NCI-H1930 (cell line): ENCODE measurements around the gene CD320.
A peak's percentile ranks its signal among the peaks of the same experiment; 100 is the strongest.
"Not testable (repeated sequence)": the region's sequence is repeated elsewhere in the genome, so short reads cannot be mapped to it uniquely, and the experiment has no call there.

Experiments used
- DNase-seq, 2 experiments: peaks; one replicate each; lab custom pipeline; 2025; lab: John Stamatoyannopoulos, UW

The CD320 gene

DNA sequence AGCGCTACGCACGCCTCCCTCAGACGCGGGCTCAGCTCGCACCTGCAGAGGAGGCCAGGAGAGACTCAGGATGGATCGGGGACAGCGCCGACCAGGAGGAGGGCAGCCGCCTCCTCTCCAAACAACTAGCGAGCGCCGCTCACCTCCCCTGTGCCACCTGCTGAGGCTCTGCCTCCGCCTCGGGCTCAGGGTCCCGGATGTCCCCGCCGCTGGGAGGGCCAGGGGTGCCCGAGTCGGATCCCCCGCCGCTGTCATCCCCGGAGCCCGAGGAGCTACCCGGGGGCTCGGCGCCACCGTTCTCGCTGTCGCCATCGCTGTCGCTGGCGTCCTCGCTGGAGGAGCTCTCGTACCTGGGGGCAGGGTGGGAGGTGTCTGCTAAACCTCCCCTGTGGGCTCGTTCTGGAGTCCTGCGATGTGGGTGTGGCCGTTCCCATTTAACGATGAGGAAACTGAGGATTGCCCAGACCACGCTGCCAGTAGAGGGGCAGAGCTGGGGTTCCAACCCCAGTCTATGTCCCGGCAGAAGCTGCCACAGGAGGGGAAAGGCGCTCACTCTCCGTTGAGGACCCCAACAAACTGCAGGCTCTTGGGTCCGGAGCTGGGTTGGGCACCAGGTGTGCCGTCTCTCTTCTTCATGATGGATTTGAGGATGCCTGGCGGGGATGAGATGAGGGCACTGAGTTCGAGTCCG lies 25.8 kb upstream of the CD320 start:
- DNase-seq, result no peak

DNA sequence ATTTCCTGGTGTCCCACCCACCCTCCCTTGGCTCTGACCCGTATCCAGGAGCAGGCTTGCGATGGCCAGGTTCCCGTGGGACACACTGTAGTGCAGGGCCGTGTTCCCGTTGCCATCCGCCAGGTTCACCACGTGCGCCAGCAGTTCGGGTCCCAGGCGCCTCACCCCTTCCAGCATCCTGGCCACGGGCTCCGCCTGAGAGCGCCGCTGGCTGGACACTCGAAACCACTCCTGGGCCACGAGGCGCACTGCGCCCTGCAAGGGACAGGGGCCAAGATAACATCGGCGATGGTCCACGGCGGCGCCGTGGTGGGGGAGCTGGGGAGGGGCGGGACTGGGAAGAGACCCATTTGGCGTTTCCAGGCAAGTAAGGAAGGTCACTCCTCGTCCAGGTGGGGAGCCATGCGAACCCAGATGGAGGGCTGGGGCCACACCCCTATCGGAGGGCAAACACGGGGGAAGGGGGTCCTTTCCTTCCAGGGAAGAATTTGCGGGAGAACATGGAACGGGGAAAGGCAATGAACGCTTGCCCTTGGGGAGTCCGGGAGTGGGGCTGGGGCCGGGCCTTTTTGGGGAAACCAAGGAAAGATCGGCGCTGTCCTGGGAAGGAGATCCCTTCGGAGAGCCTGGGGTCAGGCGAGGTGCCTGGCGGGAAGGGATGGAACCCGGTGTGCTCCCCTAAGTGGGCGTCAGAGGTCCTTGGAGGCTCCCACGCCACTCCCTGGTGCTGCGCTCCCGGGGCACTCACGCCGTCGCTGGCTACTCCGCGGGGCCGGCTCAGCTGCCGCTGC lies 25.0 kb upstream of the CD320 start:
- DNase-seq, result no peak

DNA sequence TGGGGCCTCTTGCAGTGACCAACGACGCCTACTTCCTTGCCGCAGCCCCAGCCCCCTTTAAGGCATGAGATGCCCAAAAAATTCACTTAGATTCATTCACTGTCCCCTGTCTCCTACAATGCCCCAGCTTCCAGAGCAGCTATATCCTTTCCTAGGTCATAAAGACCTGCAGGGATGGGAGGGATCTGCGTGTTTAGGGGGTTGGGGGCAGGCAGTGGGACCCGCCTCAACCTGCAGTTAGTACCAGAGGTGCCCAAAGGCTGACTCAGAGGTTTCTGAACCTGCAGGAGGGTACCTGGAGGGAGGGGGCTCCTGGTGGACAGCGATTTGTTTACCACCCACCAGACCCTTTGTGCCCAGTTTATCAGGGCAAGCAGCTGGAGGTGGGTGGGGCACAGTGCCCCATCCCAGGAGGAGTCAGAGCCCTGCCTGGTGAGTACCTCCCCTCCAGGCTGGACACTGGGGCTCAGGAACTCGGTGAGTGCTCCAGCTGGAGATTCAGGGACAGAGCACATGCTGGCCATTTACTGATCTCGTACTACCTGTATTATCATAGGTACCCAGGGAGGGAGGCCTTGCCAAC lies 23.2 kb upstream of the CD320 start:
- no peak for DNase-seq

DNA sequence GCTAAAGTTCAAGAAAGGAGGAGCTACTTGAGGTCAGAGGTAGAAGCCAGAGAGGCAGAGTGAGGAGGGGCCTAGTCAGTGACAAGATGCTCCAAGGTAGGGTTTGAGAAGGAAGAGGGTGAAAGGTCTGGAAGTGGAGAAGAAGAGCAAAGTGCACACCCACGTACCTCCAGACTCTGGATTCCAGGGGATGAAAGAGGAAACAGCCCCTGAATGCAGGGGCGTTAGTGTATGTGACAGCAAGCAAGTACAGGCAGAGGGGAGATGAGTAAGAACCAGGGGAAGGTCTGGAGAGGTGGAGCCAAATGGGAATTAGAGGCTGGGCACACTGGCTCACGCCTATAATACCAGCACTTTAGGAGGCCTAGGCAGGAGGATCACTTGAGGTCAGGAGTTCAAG lies 21.8 kb upstream of the CD320 start:
- DNase-seq, result no peak

DNA sequence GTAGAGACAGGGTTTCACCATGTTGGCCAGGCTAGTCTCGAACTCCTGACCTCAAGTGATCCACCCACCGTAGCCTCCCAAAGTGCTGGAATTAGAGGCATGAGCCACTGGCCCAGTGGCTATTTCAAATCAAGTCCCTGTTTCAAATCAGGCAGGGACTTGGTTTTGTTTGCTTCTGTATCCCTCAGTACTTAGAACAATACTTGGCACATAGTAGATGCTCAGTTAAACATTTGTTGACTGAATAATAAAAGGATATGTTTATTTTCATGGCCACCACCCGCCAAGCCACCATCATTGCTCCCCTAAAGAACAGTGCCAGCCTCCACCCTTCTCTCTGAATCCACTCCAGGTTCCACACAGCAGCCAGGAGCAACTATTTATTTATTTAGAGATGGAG lies 17.3 kb upstream of the CD320 start:
- DNase-seq, result no peak

DNA sequence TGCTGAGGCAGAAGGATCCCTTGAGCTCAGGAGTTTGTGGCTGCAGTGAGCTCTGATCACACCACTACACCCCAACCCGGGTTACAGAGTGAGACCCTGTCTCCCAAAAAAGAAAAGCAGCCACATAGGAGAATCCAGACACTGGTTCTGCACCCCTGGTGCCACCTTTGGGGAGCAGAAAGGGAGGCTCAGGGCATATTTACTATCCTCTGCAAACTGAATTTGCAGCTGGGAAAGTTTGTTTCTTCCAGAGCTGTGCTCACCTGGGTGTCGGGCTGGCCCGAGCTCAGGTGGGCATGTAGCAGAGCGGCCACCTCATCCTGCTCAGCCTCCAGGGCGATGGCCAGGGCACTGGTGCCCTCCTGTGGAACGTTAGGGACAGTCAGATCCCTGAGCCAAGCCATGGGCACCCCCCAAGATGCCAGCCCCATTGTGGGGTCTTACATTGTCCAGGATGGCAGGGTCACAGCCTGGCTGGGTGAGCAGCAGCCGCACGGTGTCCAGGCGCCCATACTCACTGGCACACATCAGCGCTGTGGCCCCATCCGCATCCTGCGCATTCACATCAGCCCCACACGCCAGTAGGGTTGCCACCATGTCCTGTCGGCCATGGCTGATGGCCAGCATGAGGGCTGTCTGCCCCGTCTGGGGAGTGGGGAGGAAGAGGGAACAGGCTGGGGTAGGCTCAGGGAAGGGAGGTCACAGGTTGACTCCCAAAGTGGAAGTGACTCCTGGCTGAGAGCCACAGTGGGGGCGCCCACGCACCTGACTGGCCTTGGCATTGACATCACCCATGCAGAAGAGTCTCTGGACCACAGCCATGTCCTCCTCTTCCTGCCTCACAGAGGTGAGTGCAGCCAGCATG lies 16.3 kb upstream of the CD320 start:
- DNase-seq, result no peak

DNA sequence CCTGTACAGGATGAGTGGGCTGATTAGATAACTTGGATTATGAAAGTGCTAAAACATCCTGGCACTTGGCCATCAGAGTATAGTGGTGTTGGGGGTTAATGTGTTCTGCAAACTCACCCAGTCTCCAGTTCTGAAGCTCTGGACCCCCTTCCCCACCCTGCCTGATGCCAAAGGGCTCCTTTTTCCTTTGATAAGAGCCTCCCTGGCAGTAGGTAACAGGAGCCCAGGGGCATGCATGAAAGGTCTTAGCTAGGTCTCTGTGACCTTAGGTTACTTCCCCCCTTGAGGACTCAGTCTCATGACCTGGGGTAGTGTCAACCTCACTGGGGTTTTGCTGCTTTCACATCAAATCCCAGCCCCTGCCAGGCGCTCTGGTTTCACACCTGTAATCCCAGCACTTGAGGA lies 15.6 kb upstream of the CD320 start:
- no peak for DNase-seq

DNA sequence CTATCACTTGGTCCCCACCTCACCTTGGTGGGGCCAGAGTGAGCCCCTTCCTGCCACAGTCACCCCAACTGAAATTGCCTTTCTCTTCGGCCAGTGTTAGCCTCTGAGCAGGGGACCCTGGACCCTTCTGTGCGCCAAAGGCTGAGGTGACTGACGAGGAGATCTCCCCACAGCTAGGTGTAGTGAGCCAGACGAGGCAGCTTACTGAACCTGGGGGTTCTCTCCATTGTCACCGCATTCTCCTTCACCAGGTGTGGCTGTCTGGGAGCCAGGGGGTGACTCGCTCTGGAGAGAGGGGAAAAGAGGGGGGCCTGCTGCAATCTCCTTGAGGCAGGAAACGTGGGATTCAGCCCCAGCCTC lies 14.5 kb upstream of the CD320 start:
- DNase-seq, result no peak

DNA sequence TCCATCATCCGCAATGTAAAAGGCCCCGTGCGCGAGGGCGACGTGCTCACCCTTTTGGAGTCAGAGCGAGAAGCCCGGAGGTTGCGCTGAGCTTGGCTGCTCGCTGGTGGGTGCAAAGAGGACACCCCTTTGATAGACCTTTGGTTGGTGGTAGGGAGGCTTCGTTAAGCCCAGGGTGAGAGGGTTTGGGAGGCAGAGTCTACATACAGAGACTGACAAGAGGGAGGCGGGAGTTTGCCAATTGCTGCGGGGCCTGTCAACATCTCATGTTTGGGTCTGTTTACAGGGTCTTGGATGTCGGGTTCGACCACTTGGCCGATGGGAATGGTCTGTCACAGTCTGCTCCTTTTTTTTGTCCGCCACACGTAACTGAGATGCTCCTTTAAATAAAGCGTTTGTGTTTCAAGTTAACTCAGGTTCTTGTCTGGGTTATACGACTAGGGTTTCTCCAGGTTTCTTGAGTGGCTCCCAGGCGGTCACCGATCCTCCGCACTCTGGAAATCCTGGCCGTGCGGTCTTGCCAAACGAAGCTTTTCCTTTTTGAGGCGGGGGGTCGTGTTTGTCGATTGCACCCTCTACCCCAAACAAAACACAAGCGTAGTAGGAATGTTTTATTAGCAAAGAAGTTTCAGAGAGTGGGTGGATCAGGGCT lies 14.0 kb upstream of the CD320 start:
- no peak for DNase-seq

DNA sequence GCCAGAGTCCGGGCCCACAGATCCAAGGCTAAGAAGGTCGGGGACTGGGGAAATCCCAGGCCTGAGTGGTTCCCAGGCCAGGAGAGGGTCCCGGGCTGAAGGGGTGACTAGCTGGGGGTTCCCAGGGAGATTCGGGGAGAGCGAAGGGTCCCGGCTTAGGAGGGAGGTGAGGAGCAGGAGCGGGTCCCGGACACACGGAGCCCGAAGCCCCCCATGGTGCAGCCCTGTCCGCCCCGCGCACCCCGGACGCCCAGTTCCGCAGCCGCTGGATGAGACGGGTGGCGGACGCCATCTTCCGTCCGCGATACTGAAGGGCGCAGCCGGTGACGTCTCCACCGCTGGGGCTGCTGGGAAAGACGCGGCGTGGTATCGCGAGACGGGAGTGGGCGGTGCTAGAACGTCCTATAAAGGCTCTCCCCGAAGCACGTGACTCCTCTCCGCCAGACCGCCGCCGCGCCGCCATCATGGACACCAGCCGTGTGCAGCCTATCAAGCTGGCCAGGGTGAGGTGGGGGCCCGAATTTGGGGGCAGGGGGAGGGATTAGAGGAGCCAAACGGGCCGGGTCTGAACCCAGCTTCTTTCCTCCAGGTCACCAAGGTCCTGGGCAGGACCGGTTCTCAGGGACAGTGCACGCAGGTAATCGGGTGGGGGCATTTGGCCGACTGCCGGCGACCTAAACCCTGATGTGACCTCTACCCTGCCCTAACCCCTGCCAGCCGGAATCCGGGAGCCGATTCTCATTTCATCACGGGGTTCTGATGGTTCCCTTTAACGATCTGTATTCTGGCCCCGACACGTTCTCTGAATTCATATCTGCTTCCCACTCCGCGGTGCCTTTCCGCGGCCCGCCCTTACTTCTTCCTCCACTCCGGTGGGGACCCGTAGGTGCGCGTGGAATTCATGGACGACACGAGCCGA lies 13.2 kb upstream of the CD320 start, which contains the start of the genes NDUFA7 and RPS28:
NDUFA7 (minus strand) TSS at position 309 of the 919 bp plus-strand sequence; CDS start at position 292, 17 bp downstream.
RPS28 (plus strand) TSS at position 430 of the 919 bp plus-strand sequence; CDS start at position 465, 35 bp downstream.
- DNase-seq, result peak; percentile 78 to 91

DNA sequence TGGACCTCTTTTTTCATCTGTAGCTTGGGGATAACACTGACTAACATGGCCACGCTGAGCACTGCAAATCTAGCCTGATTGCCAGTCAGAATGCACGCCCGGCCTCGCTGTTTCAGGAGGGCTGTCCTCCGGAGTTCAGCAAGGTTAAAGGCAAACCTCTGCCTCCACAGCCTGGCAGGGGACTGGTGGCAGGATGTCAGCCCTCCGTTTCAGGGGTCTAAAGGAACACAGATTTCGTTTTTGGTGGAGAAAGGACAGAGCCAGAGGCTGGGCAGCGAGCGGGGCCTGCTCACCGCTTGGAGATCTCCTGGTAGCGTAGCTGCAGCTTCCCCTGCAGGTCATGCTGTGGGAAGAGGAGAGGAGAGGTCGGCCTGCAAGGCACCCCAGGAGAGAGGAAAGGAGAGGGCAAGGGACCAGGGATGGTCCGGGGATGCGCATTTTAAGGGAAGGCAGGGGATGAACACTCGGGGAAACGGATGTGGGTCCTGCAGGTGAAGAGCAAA lies 12.5 kb upstream of the CD320 start:
- DNase-seq, result no peak

DNA sequence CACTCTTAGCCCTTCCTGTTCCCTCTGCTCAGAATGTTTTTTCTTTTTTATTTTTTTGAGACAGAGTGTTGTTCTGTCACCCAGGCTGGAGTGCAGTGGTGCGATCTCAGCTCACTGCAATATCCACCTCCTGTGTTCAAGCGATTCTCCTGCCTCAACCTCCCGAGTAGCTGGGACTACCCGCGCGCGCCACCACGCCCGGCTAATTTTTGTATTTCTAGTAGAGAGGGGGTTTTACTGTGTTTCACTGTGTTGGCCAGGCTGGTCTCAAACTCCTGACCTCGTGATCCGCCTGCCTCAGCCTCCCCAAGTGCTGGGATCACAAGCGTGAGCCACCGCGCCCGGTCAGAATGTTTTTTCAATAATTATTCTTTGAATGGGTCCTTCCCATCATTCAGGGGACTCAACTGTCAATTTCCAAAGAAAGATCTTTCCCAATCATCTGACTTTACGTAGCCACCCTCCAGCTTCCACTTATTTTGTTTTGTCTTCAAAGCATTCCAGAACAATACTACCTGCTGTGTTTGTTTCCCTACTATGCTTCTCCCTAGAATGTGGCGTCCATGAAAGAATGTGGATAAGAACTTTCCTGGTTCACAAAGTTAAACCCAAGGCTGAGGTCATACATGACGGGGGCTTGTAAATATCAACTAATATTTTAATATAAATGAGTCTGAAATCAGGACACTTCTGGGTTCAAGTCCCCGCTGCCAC lies 11.8 kb upstream of the CD320 start:
- DNase-seq, result no peak

DNA sequence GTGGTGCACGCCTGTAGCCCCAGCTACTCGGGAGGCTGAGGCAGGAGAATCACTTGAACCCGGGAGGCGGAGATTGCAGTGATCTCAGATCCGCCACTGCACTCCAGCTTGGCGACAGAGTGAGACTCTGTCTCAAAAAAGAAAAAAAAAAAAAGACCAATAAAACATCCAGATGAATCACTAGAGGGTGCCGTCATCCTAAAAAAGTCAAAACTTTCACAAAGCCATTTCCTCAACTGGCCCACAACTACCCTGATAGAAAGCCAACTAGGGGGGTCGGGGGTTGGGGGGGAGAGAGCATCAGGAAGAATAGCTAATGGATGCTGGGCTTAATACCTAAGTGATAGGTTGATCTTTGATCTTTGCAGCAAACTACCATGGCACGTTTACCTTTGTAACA lies 10.7 kb upstream of the CD320 start:
- DNase-seq, result not testable (repeated sequence)

DNA sequence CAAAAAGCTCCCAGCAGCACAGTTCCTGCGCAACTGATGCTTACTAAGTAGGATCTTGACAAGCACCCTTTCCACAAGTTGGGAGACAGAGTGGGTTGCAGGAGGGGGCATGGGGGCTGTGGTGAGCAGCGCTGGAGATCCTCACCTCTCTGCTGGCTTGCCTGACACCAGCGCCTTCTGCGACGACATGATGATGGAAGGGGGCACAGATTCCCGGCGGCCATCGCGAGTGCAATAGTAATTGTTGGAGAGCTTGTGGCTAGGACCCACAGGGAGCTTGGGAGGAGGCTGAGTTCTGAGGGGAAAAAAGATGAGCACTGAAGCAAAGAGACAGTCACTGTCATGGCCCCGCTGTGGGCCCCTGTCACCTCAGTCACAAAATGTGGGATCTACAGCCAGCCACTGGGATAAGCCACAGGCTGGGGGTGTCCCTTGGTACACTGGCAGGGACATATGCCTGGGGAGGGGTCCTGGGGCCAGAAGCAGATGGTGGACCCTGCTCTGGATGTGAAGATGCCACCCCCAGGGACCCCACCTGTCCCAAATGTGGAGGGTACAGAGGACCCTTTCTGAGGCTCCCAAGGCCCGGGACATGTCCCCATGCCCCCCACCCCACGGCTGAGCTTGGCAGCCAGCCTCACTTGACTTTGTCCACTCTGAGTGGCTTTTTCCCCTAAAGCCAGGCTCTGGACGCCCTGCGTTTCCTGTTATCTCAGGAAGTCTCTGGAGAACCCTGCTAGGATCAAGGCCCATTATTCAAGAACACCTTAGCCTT lies 8.4 kb upstream of the CD320 start:
- DNase-seq, result no peak

DNA sequence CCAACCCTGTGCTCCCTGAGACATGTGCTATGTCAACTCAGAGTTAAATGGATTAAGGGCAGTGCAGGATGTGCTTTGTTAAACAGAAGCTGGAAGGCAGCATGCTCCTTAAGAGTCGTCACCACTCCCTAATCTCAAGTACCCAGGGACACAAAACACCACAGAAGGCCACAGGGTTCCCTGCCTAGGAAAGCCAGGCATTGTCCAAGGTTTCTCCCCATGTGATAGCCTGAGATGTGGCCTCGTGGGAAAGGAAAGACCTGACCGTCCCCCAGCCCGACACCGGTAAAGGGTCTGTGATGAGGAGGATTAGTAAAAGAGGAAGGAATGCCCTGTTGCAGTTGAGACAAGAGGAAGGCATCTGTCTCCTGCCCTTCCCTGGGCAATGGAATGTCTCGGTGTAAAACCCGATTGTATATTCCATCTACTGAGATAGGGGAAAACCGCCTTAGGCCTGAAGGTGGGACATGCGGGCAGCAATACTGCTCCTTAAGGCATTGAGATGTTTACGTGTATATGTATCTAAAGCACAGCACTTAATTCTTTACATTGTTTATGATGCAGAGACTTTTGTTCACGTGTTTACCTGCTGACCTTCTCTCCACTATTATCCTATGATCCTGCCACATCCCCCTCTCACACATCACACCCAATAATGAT lies 7.0 kb upstream of the CD320 start:
- not testable (repeated sequence) for DNase-seq

DNA sequence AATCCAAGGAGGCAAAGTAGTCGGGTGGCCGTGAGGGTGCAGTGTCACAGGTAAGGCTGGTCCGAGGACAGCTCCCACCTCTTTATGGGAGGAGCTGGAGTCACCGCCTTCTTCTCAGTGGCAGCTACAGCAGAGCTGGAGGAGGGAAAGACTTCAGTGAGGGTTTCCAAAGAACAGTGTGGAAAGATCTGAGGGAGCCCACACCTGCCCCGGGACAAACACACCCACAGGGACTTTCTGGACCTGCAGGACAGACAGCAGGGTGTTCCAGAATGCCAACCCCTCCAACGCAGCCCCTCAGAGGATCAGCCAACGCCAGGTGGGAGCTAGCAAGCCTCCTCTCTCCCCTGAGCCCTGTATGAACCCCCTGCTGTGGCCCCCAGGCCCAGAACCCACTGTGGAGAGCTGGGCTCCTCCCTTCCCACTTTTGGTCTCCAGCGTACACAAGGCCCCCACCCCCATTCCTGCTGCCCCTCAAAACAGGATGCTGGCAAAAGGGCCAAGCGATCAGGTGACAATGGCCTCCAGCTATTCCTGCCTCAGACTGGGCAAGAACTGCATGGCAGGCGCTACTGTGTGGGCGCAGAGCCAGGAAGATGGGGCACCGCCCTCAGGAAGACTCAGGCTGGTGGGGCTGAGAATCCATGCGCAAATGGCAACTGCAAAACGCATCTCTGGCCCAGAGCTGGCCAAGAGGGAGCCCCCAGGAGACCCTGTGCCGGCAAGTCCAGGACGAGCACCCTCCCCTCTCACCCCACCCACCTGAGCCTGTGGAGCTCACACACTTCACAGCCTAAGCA lies 3.5 kb upstream of the CD320 start:
- DNase-seq, result no peak

DNA sequence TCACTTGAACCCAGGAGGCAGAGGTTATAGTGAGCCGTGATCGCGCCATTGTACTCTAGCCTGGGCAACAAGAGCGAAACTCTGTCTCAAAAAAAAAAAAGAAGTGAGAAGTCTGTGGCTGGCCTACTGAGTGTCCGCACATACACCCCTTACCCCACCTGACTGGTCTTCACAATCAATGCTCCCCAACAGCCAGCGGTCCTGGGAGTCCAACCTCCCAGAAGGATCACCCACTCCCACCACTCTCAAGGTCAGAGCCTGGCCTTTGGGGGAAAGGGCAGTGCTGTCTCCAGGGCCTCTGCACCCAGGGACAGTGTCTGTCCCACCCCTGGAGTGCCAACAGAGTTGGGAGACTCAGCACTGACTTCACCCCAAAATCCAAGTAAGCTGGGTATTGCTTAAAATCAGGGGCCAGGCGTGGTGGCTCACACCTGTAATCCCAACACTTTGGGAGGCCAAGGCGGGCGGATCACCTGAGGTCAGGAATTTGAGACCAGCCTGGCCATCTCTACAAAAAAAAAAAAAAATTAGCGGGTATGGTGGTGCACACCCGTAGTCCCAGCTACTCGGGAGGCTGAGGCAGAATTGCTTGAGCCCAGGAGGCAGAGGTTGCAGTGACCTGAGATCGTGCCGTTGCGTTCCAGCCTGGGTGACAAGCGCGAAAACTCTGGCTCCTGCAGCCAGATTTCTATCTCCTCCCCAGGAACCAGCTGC lies 2.3 kb upstream of the CD320 start:
- DNase-seq, result no peak
